Measurements from ENCODE around the gene SGSM1.

DNA sequence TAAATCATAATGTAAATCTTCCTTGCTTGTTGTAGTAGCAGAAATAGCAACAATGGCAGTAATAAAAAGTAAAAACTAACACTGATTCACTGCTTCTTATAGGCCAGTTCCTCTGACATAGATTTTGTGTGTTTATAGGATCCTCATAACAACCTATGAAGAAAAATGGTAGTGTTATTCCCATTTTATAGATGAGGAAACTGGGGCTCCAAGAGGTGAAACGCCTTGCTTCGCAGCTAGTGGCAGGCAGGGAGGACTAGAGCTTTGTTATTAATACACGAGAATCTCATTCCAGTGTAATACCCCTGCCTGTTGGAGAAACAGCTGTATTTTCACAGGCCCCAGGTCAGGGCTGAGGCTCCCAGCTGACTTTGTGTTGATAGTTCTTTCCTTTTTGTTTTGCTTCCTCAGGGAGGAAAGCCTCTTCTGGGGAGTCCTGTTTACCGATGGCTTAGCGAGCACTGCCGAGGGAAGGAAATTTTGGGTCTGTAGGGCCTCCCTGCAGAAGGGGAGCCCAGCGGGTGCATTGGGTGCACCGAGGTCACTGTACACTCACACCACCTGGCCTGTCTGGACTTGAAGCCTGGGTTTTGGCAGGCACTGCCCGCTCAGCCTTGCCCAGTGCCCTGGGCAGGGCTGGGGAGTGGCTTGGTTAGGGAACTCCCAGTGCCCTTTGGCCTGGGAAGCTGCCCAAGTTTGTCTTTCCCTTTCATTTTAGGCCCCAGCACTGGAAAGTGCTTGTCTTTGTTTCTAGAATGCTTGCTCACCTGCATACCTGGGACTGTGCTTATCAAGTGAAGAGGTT lies 160.0 kb downstream of the SGSM1 start:
- TF ChIP-seq, protein P1, sequence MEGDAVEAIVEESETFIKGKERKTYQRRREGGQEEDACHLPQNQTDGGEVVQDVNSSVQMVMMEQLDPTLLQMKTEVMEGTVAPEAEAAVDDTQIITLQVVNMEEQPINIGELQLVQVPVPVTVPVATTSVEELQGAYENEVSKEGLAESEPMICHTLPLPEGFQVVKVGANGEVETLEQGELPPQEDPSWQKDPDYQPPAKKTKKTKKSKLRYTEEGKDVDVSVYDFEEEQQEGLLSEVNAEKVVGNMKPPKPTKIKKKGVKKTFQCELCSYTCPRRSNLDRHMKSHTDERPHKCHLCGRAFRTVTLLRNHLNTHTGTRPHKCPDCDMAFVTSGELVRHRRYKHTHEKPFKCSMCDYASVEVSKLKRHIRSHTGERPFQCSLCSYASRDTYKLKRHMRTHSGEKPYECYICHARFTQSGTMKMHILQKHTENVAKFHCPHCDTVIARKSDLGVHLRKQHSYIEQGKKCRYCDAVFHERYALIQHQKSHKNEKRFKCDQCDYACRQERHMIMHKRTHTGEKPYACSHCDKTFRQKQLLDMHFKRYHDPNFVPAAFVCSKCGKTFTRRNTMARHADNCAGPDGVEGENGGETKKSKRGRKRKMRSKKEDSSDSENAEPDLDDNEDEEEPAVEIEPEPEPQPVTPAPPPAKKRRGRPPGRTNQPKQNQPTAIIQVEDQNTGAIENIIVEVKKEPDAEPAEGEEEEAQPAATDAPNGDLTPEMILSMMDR (IDR thresholded peaks at IDR 0.05), result no peak
- no peak for TF ChIP-seq POLR2A (IDR thresholded peaks at IDR 0.05)

All from right lobe of liver (tissue), 4 donors.